Measurements from ENCODE around the gene PLEKHA1. TPM values are rescaled to one million over a fixed set of nuclear protein-coding genes. Genes with fewer than 3 reads are reported as not detected.

PLEKHA1 gene
- total RNA-seq (2021; ENCODE audit: unreplicated experiment): 30.6 TPM
- polyA plus RNA-seq (2012): 15.0 and 17.2 TPM in 2 replicates
- percentile 82 among the genes with signal in this experiment for Bru-seq, nascent RNA
- BruChase-seq, experiment 1, labeled RNA remaining after a 6-hour chase: percentile 85 among the genes with signal in this experiment
- percentile 89 among the genes with signal in this experiment for BruChase-seq, experiment 2, labeled RNA remaining after a 2-hour chase
- long read RNA-seq, full-length matches to known transcripts: 48 of 97 reads
- long read RNA-seq, partial matches to known transcripts: 1 of 97 reads
- long read RNA-seq, other reads (novel, unspliced or antisense): 48 of 97 reads

- Histone ChIP-seq H3K9me2 (ENCODE audit: insufficient read depth) (no peaks in the 10 kb centered on the region), H3K9ac (ENCODE audit: low read length) (peak within 1 kb of the TSS; percentile 76), H3K27ac (ENCODE audit: low read depth, low read length) (peak within 1 kb of the TSS; percentile 87), H3K4me3 (replicated peaks in 1 of 2; ENCODE audit: low read depth in 1 of 2, low read length in 2 of 2) (peak within 1 kb of the TSS; percentile 74 to 75), H3K4me1 (ENCODE audit: control insufficient read depth in 1 of 2, insufficient read depth in 2 of 2, low read length in 2 of 2) (peaks cover 7 to 16% of the 10 kb centered on the region in 2 experiments), H3K36me3 (ENCODE audit: control insufficient read depth in 1 of 2, insufficient read depth in 2 of 2, low read length in 2 of 2) (no peaks in the 10 kb centered on the region), H4K20me1 (ENCODE audit: insufficient read depth) (no peaks in the 10 kb centered on the region; the same call in 1 of the 2 replicates), H2AFZ (ENCODE audit: low read depth, low read length, poor library complexity, severe bottlenecking) (peak within 1 kb of the TSS; percentile 99), H3K79me2 (ENCODE audit: insufficient read depth, low read length) (peaks cover 34% of the 10 kb centered on the region), H3K9me3 (ENCODE audit: control insufficient read depth in 1 of 2, insufficient read depth in 1 of 2, low read depth in 1 of 2, low read length in 2 of 2) (no peaks in the 10 kb centered on the region), H3K27me3 (ENCODE audit: insufficient read depth, low read length) (no peaks in the 10 kb centered on the region), H3K4me2 (ENCODE audit: low read length) (peak within 1 kb of the TSS; percentile 97)
- ChIA-PET POLR2A (interaction anchor here (0.8 to 1.9 kb wide), 3 partner anchors 13 to 66 kb away, joined by 3 to 12 read pairs (median 3); no protein-coding TSS in a partner anchor), CTCF (interaction anchor here (0.9 to 2.0 kb wide), 6 partner anchors 13 to 191 kb away, joined by 4 to 7 read pairs (median 6); no protein-coding TSS in a partner anchor), RAD21 (ENCODE audit: low non-redundant PET in 1 of 2, low total read pairs in 2 of 2, uncharacterized antibody in 2 of 2, unreplicated experiment in 2 of 2) (interaction anchor here in 1 of 2 experiments (0.7 to 1.4 kb wide), 2 partner anchors 75 kb away, joined by 3 read pairs; no protein-coding TSS in a partner anchor)
- peak; percentile 88 for DNase-seq (ENCODE audit: low read depth, low spot score)
- no TSS peak for BruUV-seq (replicated peaks)
- ATAC-seq: peak; percentile 94
- no peak for TF ChIP-seq RAD21 (IDR thresholded peaks at IDR 0.05; ENCODE audit: low read depth)
- peak; percentile 49 for TF ChIP-seq MAX (IDR thresholded peaks at IDR 0.05)
- 0 out of 2 replicates have a peak, but pooled peaks have one; percentile 5 for TF ChIP-seq SP1 (IDR thresholded peaks at IDR 0.05; ENCODE audit: low read depth)
- TF ChIP-seq ELF1 (IDR thresholded peaks at IDR 0.05; ENCODE audit: borderline replicate concordance, low read depth): peak; percentile 90
- TF ChIP-seq YY1 (IDR thresholded peaks at IDR 0.05; ENCODE audit: extremely low read depth, insufficient replicate concordance, low read depth, low read length): peak; percentile 50
- no peak for TF ChIP-seq ZBTB33 (IDR thresholded peaks at IDR 0.05; ENCODE audit: extremely low read depth, insufficient replicate concordance, low read length)
- TF ChIP-seq ZFX (IDR thresholded peaks at IDR 0.05): no peak; the same call in 1 of the 2 replicates
- TF ChIP-seq ZNF274 (IDR thresholded peaks at IDR 0.05; ENCODE audit: low read depth, low read length): no peak
- TF ChIP-seq EZH2 (IDR thresholded peaks at IDR 0.05): no peak
- TF ChIP-seq EZH2phosphoT487 (IDR thresholded peaks at IDR 0.05; ENCODE audit: borderline replicate concordance): no peak
- TF ChIP-seq CEBPB (IDR thresholded peaks at IDR 0.05; ENCODE audit: low read depth): no peak
- TF ChIP-seq TCF7L2 (IDR thresholded peaks at IDR 0.05; ENCODE audit: borderline replicate concordance, extremely low read depth, insufficient read depth, insufficient read length): peak; percentile 71
- TF ChIP-seq FOSL1 (IDR thresholded peaks at IDR 0.05; ENCODE audit: low read depth): no peak
- TF ChIP-seq EGR1 (IDR thresholded peaks at IDR 0.05; ENCODE audit: low read depth): no peak
- TF ChIP-seq POLR2AphosphoS5 (IDR thresholded peaks at IDR 0.05; ENCODE audit: low read depth, low read length): peak; percentile 91
- no peak for TF ChIP-seq POLR2A (IDR thresholded peaks at IDR 0.05; ENCODE audit: borderline replicate concordance, extremely low read depth, insufficient read depth, insufficient read length)
- peak; percentile 24; the same call in 1 of the 2 replicates for TF ChIP-seq SRF (IDR thresholded peaks at IDR 0.05; ENCODE audit: low read depth)
- intact Hi-C loops (cut with micrococcal nuclease): loop anchor here (1.0 kb wide), 1 partner anchor 66 kb away; no protein-coding TSS in a partner anchor
Observed at GRCh38 chr10:122374237-122374858, at the start of gene PLEKHA1. Gene PLEKHA1, plus strand, starts transcription at chr10:122374708. Its CDS starts 18,493 bp downstream, at chr10:122393201.
